Posterior cingulate gyrus (tissue), 11 donors: ENCODE results near the gene PDE4D.
"Not testable (repeated sequence)": the region's sequence is repeated elsewhere in the genome, so short reads cannot be mapped to it uniquely, and the experiment has no call there.

Experiments
- DNase-seq, 10 donors: peaks; one replicate each; pipeline versions ENCODE4 v3.0.0 to v3.0.0-alpha.2; 2020 to 2021; ENCODE audit warnings: mixed read lengths in 3 of 10
- intact Hi-C: fragments of 100-400 bp; cut with DNase I; formaldehyde crosslinking; loops from one replicate; pipeline ENCODE4 v1.15.1; 2023

Gene PDE4D

DNA sequence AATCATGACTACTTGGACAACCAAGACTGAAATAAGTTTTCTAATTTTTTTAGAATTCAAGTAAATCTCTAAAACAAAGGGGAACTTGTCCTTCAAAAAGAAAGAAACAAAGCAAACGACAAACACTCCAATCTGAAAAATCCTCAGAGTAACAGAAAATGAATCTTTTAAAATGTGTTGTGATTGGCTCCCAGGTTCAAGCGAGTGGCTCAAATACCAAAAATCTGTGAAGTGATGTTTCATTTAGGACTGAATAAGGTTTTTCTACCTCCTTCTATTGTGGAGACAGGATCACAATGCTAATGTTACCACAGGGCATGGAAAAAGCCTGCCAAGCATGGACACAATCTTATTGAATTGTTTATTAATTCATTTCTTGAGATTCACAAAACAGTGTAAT, 895.0 kb downstream of the PDE4D start:
- intact Hi-C loops: no loop called here
- DNase-seq: no peak

DNA sequence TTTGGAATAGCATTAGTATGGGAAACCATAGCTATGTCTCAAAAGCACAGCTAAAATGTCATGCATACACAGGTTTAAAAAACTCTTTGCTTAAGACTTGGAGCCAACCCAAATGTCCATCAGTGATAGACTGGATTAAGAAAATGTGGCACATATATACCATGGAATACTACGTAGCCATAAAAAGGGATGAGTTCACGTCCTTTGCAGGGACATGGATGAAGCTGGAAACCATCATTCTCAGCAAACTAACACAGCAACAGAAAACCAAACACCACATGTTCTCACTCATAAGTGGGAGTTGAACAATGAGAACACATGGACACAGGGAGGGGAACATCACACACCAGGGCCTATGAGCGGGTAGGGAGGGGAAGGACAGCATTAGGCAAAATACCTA, 897.7 kb downstream of the PDE4D start:
- intact Hi-C loops: not testable (repeated sequence)

DNA sequence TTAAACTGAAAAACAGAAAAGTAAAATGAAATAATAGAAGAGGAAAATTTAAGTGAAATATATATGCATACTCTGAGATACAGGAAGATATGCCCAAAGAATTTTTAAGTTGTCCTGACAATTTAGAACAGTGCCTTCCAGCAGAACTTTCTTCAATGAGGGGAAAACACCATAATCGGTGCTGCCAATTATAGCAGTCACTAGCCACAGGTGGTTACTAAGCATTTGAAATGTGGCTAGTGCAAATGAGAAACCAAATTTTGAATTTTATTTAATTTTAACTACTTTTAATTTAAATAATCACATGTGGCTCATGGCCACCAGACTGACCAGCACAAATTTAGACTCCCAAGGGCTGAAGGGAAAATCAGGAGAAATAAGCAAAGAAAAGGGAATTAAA, 900.1 kb downstream of the PDE4D start:
- intact Hi-C loops: no loop called here
- no peak for DNase-seq

More for the DNA sequence above, 897.7 kb downstream of the PDE4D start:
- DNase-seq: not testable (repeated sequence)

DNA sequence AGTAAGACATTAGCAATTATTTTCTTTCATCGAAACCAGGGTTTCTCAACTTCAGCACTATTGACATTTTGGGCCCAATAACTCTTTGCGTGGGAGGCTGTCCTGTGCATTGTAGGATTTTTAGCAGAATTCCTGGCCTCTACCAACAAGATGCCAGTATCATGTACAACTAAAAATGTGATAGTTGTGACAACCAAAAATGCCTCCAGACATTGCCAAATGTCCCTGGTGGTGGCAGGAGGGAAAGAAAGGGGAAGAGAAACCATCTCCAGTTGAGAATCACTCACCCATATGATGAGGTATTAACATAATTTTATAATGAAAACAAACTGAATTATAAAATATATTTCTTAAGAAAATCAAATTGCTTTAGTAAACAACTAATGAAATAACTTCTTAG, 904.6 kb downstream of the PDE4D start:
- intact Hi-C loops: no loop called here
- no peak for DNase-seq

DNA sequence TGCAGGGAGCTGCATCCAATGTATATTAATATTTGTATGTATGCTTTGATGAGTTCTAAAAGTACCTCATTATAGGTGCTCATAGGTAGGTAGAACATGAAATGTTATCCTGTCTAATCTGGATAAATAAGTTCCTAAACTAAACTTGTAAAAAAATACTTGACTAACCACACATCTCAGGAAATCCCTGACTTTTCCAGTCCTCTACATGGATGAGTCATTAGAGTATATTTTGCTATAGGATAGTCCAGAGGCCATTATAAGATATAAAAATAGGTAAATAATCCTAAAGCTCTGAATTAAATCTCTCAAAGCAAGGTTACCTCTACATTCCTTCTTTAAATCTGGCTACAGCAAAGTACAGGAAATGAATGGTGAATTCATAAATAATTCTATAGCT, 906.3 kb downstream of the PDE4D start:
- DNase-seq: no peak
- intact Hi-C loops: no loop called here

DNA sequence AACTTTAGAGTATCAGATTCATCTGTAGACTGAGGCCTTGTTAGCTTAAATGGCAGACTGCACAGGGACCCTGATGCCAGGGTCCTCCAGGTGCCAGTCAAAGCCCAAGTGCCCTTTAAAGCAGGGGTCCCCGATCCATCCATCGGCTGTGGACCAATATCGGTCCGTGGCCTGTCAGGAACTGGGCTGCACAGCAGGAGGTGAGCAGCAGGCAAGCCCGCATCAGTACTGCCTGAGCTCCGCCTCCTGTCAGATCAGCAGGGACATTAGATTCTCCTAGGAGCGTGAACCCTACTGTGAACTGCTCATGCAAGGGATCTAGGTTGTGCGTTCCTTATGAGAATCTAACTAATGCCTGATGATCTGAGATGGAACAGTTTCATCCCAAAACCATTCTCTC, 907.2 kb downstream of the PDE4D start:
- intact Hi-C loops: no loop called here
- DNase-seq: peak in 2 of 10 donors; percentile 24 to 50

DNA sequence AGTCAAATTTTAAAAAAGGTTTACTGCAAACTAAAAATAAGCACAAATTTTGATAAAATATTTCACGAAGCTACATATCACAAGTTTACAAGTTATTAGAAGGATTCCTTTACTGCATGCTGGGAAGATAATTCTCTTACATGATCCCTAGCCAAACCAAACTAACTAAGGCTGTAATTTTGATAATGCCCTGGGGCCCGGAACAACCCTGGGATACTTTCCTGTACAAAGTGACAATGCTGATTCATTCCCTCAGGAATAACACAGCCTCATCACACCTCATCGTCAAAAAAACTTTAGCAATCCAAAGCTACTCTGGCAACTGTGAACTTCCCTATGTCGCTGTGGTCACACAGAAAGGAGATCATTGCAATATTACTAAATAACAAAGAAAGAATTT, 907.8 kb downstream of the PDE4D start:
- DNase-seq: no peak
- intact Hi-C loops: no loop called here

DNA sequence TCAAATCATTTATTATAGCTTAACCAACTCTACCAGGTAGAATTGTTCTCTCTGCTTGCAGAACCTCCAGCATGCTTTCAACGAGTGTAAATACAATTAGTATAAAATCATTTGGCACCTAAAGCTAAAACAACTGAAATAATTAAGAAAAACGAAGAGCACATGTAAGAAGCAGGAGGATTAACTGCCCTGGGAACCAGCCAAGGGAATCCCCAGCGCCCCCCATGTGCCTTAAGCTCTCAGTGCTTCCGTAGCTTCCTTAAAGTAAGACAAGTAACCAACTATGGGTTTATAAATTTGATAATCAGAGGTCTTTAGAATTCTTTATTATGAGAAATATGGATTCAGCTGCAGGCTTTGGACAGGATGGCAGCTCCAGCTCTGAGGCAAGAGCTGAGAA, 908.2 kb downstream of the PDE4D start:
- peak in 1 of 10 donors; percentile 18 for DNase-seq
- intact Hi-C loops: no loop called here

DNA sequence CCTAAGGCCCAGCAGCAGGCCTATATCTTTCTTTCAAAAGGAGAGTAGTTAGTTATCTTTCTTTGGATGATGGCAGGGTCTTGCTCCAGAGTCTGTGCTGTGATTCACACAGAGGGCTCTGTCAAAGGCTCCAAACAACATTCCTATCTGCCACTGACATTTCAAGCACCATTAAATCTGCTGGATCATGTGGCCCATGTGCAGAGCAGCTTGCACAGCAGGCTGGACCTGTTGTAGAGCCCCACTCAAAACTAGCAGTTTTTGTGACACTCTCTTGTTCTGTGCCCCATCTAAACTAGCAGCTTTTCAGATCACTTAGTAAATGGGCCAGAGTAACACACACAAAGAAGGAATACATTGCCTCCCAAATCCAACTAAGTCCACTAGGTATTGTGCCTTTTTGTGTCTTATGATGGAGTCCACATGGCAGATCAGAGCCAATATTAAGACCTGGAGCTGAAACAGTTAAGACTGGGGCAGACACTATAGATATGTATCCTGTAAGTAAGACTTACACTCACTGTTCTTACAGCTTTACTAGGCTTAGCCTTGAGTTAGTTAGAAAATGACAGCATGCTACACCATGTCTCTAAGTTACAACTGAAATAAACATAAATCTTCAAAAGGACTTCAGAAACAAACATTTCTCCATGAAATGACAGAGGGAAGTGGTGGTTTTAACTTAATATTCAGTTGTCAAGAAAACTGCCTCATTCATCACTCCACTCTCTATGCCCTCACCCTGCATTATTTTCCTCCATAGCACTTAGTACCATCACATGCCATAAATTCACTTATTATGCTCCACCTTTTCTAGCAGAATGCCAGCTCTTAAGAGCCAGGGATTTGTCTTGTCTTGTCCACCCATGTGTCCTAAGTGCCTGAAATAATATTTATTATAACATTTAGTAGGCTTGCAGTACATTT, 909.7 kb downstream of the PDE4D start:
- no peak for DNase-seq
- intact Hi-C loops: no loop called here

DNA sequence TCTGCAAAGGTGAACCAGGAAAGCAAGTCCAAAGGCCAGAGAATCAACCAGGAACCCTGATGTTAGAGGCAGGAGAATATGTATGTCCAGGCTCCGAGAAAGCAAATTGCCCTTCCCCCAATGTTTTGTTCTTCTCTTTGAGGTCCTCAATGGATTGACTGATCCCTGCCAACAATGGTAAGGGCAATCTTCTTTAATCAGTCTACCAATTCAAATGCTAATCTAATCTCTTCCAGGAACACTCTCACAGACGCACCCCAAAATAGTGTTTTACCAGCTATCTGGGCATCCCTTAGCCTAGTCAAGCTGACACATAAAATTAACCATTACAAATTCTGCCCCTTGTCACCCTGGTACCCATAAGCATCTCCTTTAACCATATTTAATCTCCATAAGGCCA, 912.6 kb downstream of the PDE4D start:
- DNase-seq: no peak
- intact Hi-C loops: no loop called here

DNA sequence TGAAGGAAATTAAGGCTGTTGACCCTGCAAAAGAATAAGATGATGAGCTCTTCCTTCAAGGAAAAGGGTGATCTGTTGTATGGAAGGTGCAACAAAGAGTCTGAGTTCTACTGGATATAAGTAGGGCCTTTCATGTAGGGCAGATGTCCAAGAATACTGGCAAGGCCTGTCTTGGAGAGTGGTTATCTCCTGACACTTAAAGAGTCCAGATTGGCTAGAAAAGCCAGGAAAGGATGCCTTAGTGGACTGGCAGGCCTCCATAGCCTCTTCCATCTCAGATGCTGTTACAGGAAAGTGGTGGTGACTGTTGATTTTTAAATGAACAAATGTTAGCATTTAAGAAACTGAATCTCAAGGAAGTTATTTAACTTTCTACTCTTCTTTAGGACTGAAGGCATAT, 914.4 kb downstream of the PDE4D start:
- no peak for DNase-seq
- intact Hi-C loops: no loop called here

DNA sequence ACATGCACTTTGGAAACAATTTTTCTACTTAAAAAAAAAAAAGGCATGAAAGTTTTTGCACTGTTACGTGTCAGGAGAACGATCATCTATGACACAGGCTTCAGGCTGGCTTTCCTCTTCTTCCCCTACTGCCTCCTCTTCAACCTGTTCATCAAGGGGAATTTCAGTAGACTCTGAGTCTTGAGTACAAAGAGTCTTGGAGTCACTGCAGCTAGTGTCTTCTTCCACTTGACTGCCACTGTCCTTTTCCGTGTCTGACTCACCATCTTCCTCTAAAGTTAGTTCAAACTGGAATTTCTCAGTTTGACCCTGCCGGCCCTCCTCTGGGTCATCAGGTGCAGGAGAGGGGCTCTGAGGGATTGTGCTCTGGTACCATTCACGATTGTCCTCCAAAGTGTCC, 918.9 kb downstream of the PDE4D start:
- no peak for DNase-seq
- intact Hi-C loops: no loop called here

DNA sequence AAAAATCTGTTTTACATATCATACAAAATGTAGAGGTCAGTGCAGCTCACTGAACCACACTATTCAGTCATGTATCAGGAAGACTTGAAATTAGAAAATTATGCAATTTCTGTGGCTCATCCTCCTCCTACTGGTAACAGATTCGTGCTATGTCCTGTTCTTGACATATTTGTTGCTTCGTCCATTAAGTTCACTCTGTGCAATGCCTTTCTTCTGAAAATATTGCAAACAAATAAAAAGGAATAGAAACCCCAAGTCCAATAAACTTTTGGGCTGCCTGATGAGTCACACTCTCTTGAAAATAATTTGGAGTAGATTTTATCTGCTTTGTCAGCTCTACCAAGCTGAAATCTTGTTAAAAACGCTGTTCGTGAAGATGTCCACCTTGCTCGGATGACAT, 919.4 kb downstream of the PDE4D start:
- intact Hi-C loops: no loop called here

DNA sequence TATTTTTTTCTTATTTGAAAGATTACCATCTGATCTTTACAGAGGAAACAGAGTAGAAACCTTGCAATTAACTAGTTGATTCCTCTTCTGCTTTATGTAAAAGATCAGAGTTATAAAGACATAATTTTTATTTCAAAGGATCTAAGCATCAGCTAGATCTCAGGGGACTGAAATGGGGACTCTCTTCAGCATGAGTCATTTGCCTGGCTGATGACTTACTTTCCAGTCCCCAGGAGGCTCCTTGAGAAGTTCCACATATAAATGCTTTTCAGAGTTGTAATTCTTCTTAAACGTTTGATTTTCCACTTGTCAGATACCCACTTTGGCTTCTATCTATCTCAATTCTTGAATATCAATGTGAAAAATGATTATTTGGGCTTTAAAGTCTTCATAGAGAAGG, 921.2 kb downstream of the PDE4D start:
- intact Hi-C loops: no loop called here

More for the DNA sequence above, 919.4 kb downstream of the PDE4D start:
- no peak for DNase-seq

DNA sequence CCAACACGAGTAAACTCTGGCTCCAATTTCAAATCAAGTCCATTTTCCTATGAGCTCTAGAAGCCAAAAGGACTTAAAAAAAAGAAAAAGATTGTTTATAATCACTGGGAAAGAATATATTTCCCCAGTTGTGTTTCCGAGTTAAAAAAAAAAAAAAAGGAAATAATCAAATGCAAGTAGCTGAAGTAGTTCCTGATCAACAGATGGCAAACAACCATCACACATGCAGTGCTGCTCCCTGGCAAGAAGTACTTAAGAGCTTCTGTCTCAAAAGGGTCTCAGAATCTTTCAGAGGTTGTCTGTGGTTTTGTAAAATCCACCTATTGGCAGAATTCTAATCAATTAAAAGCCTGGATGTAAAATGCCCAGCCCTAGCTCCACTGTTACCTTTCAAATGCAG, 922.8 kb downstream of the PDE4D start:
- intact Hi-C loops: no loop called here
- DNase-seq: no peak

More for the DNA sequence above, 921.2 kb downstream of the PDE4D start:
- no peak for DNase-seq

DNA sequence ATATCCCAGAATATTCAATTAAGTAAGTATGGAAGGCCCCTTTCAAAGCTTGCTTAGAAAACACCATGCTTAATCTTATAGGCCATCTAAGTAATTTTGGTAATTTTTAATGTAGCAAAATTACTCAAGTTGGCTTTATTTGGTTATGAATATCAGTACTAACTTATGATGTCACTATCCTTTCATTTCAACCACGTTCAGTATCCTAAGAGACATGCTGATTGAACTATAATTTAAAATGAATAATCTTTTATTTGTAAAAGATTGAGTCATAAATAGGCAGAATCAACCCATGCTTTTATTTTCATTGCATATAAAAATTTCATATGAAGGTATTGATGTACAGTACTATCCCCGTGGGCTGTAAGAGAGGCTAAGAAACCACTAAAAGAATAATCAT, 923.7 kb downstream of the PDE4D start:
- intact Hi-C loops: no loop called here
- DNase-seq: no peak

DNA sequence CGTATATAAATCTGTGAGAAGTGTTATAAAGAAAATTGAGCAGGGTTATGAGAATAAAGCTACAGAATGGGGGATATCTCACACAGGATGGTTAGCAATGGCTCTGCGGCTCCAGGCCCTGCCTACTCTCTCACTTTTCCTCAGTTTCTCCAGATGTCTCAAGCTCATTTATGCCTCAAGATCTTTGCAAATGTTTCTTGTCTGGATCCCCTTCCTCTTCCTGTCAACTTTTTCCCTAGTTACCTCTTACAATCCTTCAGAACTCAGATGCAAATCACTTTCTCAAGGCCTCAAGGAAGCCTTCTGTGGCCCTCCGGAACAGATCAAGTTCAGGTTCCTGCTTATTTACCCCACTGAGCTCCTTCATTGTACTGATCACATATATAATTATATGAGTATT, 924.3 kb downstream of the PDE4D start:
- intact Hi-C loops: no loop called here
- no peak for DNase-seq

DNA sequence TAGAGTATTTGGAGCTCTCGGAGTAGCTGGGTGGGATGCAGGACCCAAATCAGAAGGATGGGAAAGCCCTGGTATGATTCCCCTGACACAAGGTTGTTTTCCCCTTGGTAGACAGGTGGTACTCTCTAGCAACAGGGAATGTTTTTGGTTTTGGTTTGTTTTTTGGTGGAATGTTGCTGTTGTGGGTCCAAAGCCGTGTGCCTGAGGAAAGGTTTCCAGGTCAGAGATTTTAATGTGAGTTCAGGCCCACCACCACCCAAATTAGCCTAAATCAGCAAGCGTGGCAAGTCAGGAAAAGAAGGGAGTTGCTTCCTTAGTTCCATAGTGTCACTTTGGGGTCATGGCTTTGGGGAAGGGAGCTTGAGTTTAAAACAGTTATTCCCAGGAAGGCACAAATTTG, 925.2 kb downstream of the PDE4D start:
- intact Hi-C loops: no loop called here

DNA sequence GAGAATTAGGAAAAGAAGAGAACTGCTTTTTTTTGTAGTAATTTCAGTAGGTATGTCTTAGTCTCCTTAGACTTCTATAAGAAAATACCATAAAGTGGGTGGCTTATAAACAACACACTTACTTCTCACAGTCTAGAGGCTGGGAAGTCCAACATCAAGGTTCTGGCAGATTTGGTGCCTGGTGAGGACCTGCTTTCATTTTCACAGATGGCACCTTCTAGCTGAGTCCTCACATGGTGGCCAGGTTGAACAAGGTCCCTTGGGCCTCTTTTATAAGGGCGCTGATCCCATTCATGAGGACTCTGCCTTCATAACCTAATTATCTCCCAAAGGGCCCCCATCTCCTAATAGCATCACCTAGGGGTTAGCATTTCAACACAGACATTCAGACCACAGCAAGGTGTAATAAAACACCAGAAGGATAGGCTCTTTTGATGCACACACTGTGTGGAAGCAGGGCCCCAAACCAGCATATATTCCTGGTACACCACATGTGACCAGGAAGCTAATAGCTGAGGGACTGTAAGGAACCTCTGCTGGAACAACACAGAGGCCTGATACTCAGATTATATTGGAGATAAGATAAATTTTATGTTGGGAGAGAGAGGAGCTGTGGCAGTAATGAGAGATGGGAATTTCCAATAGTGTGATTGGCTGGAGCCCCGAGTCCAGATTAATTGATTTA, 925.8 kb downstream of the PDE4D start:
- intact Hi-C loops: no loop called here
- DNase-seq: no peak

More for the DNA sequence above, 925.2 kb downstream of the PDE4D start:
- no peak for DNase-seq

DNA sequence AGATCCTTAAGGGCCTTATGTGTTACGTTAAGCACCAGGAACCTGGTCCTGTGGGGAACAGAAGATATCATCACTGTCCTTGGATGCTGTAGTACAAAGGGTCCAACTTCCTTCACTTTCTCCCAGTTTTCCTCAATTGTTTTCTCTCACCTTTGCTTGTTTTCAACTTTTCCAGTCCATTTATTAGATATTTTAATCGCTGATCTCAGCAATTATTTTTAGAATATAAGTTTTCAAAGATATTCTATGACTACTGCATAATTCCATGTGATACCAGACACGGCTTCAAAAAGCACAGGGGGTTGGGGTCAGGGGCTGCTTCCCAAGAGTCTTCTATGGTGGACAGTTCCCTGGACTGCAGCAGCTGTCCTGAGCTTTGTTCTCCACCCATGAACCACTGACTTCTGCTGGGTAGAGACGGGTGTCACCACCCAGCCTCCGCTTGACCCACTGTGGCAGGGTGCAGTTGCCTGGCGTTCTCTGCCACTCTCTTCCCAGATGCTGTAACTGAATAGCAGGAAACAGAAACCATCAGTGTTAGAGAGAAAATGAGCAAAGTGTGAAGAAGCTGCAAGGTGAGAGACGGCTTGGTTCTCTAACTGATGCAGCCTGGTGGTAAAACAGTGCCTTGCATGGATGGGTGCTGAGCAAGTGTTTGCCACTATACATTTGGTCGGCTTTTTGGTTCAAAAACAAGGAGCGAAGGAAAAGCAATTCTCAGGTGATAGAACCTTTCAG, 927.7 kb downstream of the PDE4D start:
- intact Hi-C loops: no loop called here
- no peak for DNase-seq

DNA sequence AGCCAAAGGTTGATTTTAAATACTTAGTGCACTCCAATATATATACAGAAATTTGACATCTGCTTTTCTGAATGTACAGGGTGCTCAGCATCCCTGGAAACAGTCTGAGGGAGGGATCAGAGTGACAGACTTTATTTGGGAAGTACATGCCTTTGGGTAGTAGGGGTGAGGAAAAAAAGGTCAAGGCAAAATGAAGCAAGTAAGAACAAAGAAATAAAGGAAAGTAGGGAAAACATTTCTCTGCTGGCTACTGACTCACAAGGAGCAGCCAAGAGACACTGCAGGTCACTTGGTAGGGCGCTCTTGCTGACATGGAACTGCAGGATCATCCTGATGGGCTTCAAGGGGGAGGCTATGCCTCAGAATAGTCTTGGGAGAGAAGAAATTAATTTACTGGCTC, 929.7 kb downstream of the PDE4D start:
- intact Hi-C loops: no loop called here
- no peak for DNase-seq
